Measurements from ENCODE around the gene USP35. TPM values are rescaled to one million over a fixed set of nuclear protein-coding genes. Genes with fewer than 3 reads are reported as not detected.

The USP35 gene
- total RNA-seq (2021; ENCODE audit: unreplicated experiment): 6.0 TPM
- polyA plus RNA-seq (2012): 3.3 and 3.7 TPM in 2 replicates
- Bru-seq, nascent RNA: percentile 48 among the genes with signal in this experiment
- percentile 48 among the genes with signal in this experiment for BruChase-seq, experiment 1, labeled RNA remaining after a 6-hour chase
- BruChase-seq, experiment 2, labeled RNA remaining after a 2-hour chase: percentile 54 among the genes with signal in this experiment
- long read RNA-seq, partial matches to known transcripts: 3 of 5 reads
- long read RNA-seq, other reads (novel, unspliced or antisense): 1 of 5 reads

DNA sequence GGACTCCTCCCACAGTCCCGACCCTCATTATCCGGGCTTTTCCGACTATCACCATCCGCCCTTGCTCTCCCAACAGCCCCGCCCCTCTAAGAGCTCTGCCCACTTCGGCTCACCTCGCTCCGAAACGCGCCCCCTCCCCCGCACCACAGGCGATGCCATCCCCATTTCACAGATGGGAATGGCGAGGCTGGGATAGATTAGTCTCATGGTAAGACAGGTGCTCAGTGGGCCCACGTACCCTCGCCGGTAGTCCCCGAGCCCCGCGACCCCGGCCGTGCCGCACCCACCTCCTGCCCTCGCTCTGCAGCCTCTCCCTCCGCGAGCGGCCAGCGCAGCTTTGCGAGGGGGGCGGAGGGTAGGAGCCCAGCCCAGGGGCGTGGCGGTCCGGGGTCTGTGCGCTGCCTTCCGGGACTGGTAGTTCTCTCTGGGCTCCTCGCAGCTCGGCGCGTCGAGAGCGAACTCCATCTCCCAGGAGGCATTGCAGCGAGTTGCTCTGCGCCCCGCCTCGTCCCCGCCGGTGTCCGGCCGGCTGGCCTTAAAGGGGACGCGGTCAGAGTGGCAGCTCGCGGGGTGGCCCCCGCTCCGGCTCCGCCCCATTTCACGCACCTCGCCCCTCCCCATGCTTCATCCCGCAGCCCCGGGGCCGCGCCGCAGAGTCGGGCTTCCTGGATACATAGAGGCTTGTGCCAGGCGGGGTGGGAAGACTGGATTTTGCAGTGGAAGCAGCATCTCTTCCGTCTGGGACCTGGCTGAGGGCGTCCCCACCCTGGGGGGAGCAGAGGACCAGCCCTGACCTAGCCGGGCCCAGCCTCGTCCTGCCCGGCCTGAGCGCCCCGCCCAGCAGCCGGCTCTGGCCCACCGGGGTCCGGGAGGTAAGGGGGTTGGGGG is at the start of gene USP35, which contains the start of gene KCTD21:
Gene USP35, plus strand, starts transcription at position 634 of the 888 bp plus-strand sequence. CDS start 7,327 bp downstream, outside the sequence.
Gene KCTD21, minus strand, starts transcription at position 341 of the 888 bp plus-strand sequence. CDS start 14,072 bp downstream, outside the sequence.
- ChIA-PET RAD21 (ENCODE audit: low non-redundant PET in 1 of 2, low total read pairs in 2 of 2, uncharacterized antibody in 2 of 2, unreplicated experiment in 2 of 2) (interaction anchor here in 1 of 2 experiments (0.6 kb wide), 1 partner anchor 243 kb away, joined by 3 read pairs; no protein-coding TSS in a partner anchor), CTCF (interaction anchor here (1.0 kb wide), 1 partner anchor 40 kb away, joined by 5 read pairs; no protein-coding TSS in a partner anchor), POLR2A (interaction anchor here (0.9 to 1.2 kb wide), 2 partner anchors 17 to 21 kb away, joined by 6 to 8 read pairs; no protein-coding TSS in a partner anchor)
- no peaks in the 10 kb centered on the region for H3K9me2 ChIP-seq (ENCODE audit: insufficient read depth)
- peak within 1 kb of the TSS; percentile 64 for H3K9ac ChIP-seq (ENCODE audit: low read length)
- no peak within 1 kb of the TSS for H2AFZ ChIP-seq (ENCODE audit: low read depth, low read length, poor library complexity, severe bottlenecking)
- DNase-seq (ENCODE audit: low read depth, low spot score) (peak; percentile 90), ATAC-seq (peak; percentile 97)
- peaks cover 8 to 41% of the 10 kb centered on the region in 2 experiments for H3K4me1 ChIP-seq (ENCODE audit: control insufficient read depth in 1 of 2, insufficient read depth in 2 of 2, low read length in 2 of 2)
- H3K4me3 ChIP-seq (replicated peaks in 1 of 2; ENCODE audit: low read depth in 1 of 2, low read length in 2 of 2): peak within 1 kb of the TSS; percentile 66 to 80
- intact Hi-C loops (cut with micrococcal nuclease): no loop called here
- H3K4me2 ChIP-seq (ENCODE audit: low read length): peak within 1 kb of the TSS; percentile 88
- H3K36me3 ChIP-seq (ENCODE audit: control insufficient read depth in 1 of 2, insufficient read depth in 2 of 2, low read length in 2 of 2): no peaks in the 10 kb centered on the region
- BruUV-seq (replicated peaks): no TSS peak
- H4K20me1 ChIP-seq (ENCODE audit: insufficient read depth): no peaks in the 10 kb centered on the region
- no peak within 1 kb of the TSS; the same call in 1 of the 2 replicates for H3K27ac ChIP-seq (ENCODE audit: low read depth, low read length)
- H3K27me3 ChIP-seq (ENCODE audit: insufficient read depth, low read length): no peaks in the 10 kb centered on the region
- no peaks in the 10 kb centered on the region for H3K79me2 ChIP-seq (ENCODE audit: insufficient read depth, low read length)
- H3K9me3 ChIP-seq (ENCODE audit: control insufficient read depth in 1 of 2, insufficient read depth in 1 of 2, low read depth in 1 of 2, low read length in 2 of 2): no peaks in the 10 kb centered on the region
- TF ChIP-seq EZH2 (IDR thresholded peaks at IDR 0.05) (no peak), REST (IDR thresholded peaks at IDR 0.05; ENCODE audit: low read depth) (no peak), EZH2phosphoT487 (IDR thresholded peaks at IDR 0.05; ENCODE audit: borderline replicate concordance) (no peak), RAD21 (IDR thresholded peaks at IDR 0.05; ENCODE audit: low read depth) (no peak), SIN3A (IDR thresholded peaks at IDR 0.05; ENCODE audit: low read depth) (no peak), FOSL1 (IDR thresholded peaks at IDR 0.05; ENCODE audit: low read depth) (no peak), ZBTB33 (IDR thresholded peaks at IDR 0.05; ENCODE audit: extremely low read depth, insufficient replicate concordance, low read length) (no peak), JUND (IDR thresholded peaks at IDR 0.05) (no peak), CEBPB (IDR thresholded peaks at IDR 0.05; ENCODE audit: low read depth) (no peak), POLR2AphosphoS5 (IDR thresholded peaks at IDR 0.05; ENCODE audit: low read depth, low read length) (peak; percentile 71), SRF (IDR thresholded peaks at IDR 0.05; ENCODE audit: low read depth) (no peak), ATF3 (IDR thresholded peaks at IDR 0.05) (no peak), TCF7L2 (IDR thresholded peaks at IDR 0.05; ENCODE audit: borderline replicate concordance, extremely low read depth, insufficient read depth, insufficient read length) (peak; percentile 41), SP1 (IDR thresholded peaks at IDR 0.05; ENCODE audit: low read depth) (peak; percentile 96)
- TF ChIP-seq, protein P1, sequence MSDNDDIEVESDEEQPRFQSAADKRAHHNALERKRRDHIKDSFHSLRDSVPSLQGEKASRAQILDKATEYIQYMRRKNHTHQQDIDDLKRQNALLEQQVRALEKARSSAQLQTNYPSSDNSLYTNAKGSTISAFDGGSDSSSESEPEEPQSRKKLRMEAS (IDR thresholded peaks at IDR 0.05): peak; percentile 72; the same call in 1 of the 2 replicates
- TF ChIP-seq, protein P2, sequence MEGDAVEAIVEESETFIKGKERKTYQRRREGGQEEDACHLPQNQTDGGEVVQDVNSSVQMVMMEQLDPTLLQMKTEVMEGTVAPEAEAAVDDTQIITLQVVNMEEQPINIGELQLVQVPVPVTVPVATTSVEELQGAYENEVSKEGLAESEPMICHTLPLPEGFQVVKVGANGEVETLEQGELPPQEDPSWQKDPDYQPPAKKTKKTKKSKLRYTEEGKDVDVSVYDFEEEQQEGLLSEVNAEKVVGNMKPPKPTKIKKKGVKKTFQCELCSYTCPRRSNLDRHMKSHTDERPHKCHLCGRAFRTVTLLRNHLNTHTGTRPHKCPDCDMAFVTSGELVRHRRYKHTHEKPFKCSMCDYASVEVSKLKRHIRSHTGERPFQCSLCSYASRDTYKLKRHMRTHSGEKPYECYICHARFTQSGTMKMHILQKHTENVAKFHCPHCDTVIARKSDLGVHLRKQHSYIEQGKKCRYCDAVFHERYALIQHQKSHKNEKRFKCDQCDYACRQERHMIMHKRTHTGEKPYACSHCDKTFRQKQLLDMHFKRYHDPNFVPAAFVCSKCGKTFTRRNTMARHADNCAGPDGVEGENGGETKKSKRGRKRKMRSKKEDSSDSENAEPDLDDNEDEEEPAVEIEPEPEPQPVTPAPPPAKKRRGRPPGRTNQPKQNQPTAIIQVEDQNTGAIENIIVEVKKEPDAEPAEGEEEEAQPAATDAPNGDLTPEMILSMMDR (IDR thresholded peaks at IDR 0.05 in 2 of 3, conservative IDR thresholded peaks at IDR 0.05 in 1 of 3; ENCODE audit: borderline replicate concordance in 1 of 3, insufficient read depth in 1 of 3, low read depth in 2 of 3, low read length in 2 of 3): no peak
